ENCODE data around the gene LRRFIP1. TPM values are rescaled to one million over a fixed set of nuclear protein-coding genes. Genes with fewer than 3 reads are reported as not detected.
A peak's percentile ranks its signal among the peaks of the same experiment; 100 is the strongest.

The LRRFIP1 gene
- total RNA-seq, 1 experiment from 2014 or later, result 61.5 TPM

DNA sequence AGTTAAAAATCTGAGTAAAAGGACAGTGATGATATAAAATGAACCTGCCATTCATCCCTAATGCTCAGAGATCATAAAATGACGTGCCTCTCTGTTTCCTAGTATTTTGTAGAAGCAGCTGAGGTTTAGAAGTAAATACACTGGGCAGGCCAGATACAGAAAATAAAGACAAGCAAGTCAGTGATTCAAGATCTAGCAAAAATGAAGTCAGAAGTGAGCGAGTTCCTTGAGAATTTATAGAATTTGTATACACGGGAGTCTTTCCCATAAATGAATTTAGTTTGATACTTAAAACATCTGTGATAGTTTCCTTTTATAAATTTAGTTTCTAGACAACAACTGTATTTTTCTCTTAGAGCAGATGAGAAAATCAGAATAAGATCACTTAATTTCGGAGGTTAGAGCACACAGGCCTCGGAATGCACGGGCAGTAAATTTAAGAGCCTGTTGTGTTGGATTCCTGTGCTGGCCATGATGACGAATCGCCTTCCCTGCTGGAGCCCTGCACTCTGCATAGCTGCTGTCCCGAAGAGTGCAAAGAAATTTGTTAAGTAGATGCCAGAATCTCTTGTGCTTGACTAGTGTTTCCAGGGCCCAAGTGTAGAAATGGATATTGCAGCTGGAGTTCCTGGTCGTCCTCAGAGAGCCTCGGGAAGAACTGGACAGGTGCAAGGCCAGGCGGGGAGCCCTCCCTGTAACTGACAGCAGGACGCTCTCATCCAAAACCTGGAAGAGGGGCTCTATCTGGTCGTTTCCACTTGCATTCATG lies 87.5 kb downstream of the LRRFIP1 start:
- no peaks in the 10 kb centered on the region for H3K27me3 ChIP-seq
- peaks cover 20% of the 10 kb centered on the region for H3K36me3 ChIP-seq
- H3K9me3 ChIP-seq (replicated peaks), result no peaks in the 10 kb centered on the region
- H3K4me1 ChIP-seq, result peaks cover 22% of the 10 kb centered on the region
- peak overlapping the region; percentile 13 for H3K27ac ChIP-seq
- no peak overlapping the region for H3K4me3 ChIP-seq
- peak; percentile 54 to 76 for DNase-seq

GRCh38 chr2:237715459-237715947 lies 88.1 kb downstream of the LRRFIP1 start:
- Histone ChIP-seq H3K4me1 (peaks cover 23% of the 10 kb centered on the region), H3K27ac (peak overlapping the region; percentile 13), H3K27me3 (no peaks in the 10 kb centered on the region), H3K9me3 (replicated peaks) (no peaks in the 10 kb centered on the region), H3K4me3 (no peak overlapping the region), H3K36me3 (peaks cover 23% of the 10 kb centered on the region)
- no peak for DNase-seq

DNA sequence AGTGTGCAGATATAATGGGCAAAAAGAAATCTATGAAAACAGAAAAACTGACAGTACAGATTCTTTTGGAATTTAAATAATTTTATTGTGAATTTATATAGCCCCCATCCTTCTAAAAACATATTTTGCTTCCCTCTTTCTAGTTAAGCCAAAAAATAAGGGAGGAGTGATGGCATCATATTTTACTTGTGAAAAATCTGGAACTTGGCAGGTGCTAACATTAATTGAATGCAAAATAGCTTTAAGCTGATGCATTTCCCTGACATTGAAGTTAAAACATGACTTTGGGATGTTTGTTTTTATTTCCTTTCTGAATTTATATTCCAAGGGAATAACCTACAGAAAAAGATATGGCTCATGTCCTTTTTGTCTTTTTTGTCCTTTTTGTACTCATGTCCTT lies 88.6 kb downstream of the LRRFIP1 start:
- Histone ChIP-seq H3K27ac (no peak overlapping the region), H3K4me3 (no peak overlapping the region), H3K9me3 (replicated peaks) (no peaks in the 10 kb centered on the region), H3K27me3 (no peaks in the 10 kb centered on the region), H3K4me1 (peaks cover 28% of the 10 kb centered on the region), H3K36me3 (peaks cover 27% of the 10 kb centered on the region)
- no peak for DNase-seq

- H3K9me3 ChIP-seq (replicated peaks), result no peaks in the 10 kb centered on the region
- no peaks in the 10 kb centered on the region for H3K27me3 ChIP-seq
- DNase-seq, result no peak
- H3K4me3 ChIP-seq, result no peak overlapping the region
- peaks cover 42% of the 10 kb centered on the region for H3K4me1 ChIP-seq
- no peak overlapping the region for H3K27ac ChIP-seq
- peaks cover 27% of the 10 kb centered on the region for H3K36me3 ChIP-seq
These were observed 90.2 kb downstream of the LRRFIP1 start for GRCh38 chr2:237717366-237718276.

GRCh38 chr2:237718277-237718634 lies 90.9 kb downstream of the LRRFIP1 start:
- Histone ChIP-seq H3K4me1 (peaks cover 49% of the 10 kb centered on the region), H3K4me3 (no peak overlapping the region), H3K27me3 (no peaks in the 10 kb centered on the region), H3K36me3 (peaks cover 27% of the 10 kb centered on the region), H3K27ac (no peak overlapping the region), H3K9me3 (replicated peaks) (no peaks in the 10 kb centered on the region)
- DNase-seq, result no peak

DNA sequence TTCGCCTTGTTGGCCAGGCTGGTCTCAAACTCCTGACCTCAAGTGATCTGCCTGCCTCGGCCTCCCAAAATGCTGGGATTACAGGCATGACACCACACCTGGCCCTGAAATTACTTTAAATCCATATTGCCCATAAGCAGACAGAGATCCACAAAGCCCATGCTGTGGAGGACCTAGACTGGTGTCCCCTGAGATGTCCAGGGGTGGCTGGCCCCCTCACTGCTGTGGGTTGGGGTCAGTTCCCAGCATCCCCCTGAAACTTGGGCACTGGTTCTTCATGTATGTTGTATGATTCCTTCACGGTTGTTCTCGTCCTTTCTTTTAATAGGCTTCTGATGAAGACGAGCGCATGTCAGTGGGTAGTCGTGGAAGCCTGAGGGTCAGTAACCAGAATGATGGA lies 93.1 kb downstream of the LRRFIP1 start:
- Histone ChIP-seq H3K4me3 (no peak overlapping the region), H3K36me3 (peaks cover 27% of the 10 kb centered on the region), H3K27ac (no peak overlapping the region), H3K9me3 (replicated peaks) (no peaks in the 10 kb centered on the region), H3K27me3 (no peaks in the 10 kb centered on the region), H3K4me1 (peaks cover 56% of the 10 kb centered on the region)
- no peak for DNase-seq

DNA sequence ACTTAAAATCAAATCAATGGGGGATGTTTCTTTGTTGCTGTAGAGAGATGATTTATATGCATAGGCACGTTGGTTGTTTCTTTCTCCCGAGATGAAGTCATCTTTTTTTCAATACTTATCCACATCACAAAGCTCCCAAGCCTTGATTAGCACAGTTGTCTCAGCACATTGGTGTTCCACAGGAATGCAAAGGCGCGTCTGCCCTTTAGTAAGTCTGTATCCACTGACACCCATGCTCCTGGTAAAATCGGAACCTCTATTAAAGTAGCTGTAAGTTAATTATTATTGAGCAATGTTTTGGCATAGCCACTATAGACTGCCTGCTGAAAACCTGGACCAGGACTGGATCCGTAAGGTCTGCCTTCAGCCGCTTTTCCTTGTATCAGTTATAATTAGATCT lies 93.6 kb downstream of the LRRFIP1 start:
- H3K27me3 ChIP-seq, result no peaks in the 10 kb centered on the region
- peaks cover 56% of the 10 kb centered on the region for H3K4me1 ChIP-seq
- DNase-seq, result no peak
- H3K36me3 ChIP-seq, result peaks cover 29% of the 10 kb centered on the region
- 0 out of 2 replicates have a peak overlapping the region, but pooled peaks have one; percentile 1 for H3K27ac ChIP-seq
- H3K4me3 ChIP-seq, result no peak overlapping the region
- H3K9me3 ChIP-seq (replicated peaks), result no peaks in the 10 kb centered on the region

DNA sequence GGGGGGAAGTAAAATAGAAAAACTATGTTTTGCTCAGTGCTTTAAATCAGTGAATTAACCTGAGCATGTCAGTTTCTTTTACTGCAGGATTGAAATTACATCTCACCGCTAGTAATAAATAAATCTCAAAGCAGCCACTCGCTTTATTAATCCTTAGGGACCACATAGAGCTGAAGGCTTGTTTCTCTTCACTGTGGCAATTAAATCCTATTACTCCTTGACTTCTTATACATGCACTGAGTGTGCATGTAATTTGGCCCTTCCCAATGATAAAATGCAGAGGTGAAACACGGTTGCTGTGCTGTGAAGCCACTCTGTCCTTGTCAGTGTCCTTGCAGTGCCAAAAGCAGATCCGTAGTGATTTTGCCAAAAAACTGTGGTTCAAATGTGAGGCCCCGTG lies 94.1 kb downstream of the LRRFIP1 start:
- Histone ChIP-seq H3K4me3 (no peak overlapping the region), H3K9me3 (replicated peaks) (no peaks in the 10 kb centered on the region), H3K36me3 (peaks cover 29% of the 10 kb centered on the region), H3K4me1 (peaks cover 58% of the 10 kb centered on the region), H3K27me3 (no peaks in the 10 kb centered on the region), H3K27ac (0 out of 2 replicates have a peak overlapping the region, but pooled peaks have one; percentile 1)
- no peak for DNase-seq

GRCh38 chr2:237722616-237723015 lies 95.2 kb downstream of the LRRFIP1 start:
- Histone ChIP-seq H3K36me3 (peaks cover 29% of the 10 kb centered on the region), H3K27ac (no peak overlapping the region; the same call in 1 of the 2 replicates), H3K9me3 (replicated peaks) (no peaks in the 10 kb centered on the region), H3K4me3 (no peak overlapping the region), H3K27me3 (no peaks in the 10 kb centered on the region), H3K4me1 (peaks cover 69% of the 10 kb centered on the region)
- no peak for DNase-seq

- H3K27ac ChIP-seq, result peak overlapping the region; percentile 78
- peaks cover 29% of the 10 kb centered on the region for H3K36me3 ChIP-seq
- no peaks in the 10 kb centered on the region for H3K9me3 ChIP-seq (replicated peaks)
- H3K27me3 ChIP-seq, result no peaks in the 10 kb centered on the region
- DNase-seq, result no peak
- no peak overlapping the region for H3K4me3 ChIP-seq
- peaks cover 74% of the 10 kb centered on the region for H3K4me1 ChIP-seq
These were observed 95.6 kb downstream of the LRRFIP1 start for GRCh38 chr2:237723023-237723422.

- no peaks in the 10 kb centered on the region for H3K27me3 ChIP-seq
- no peak overlapping the region for H3K4me3 ChIP-seq
- peak; percentile 98 for DNase-seq
- peak overlapping the region; percentile 78 for H3K27ac ChIP-seq
- peaks cover 29% of the 10 kb centered on the region for H3K36me3 ChIP-seq
- peaks cover 76% of the 10 kb centered on the region for H3K4me1 ChIP-seq
- H3K9me3 ChIP-seq (replicated peaks), result no peaks in the 10 kb centered on the region
These were observed 96.2 kb downstream of the LRRFIP1 start for GRCh38 chr2:237723602-237724001.

- Histone ChIP-seq H3K4me1 (peaks cover 76% of the 10 kb centered on the region), H3K9me3 (replicated peaks) (no peaks in the 10 kb centered on the region), H3K4me3 (no peak overlapping the region), H3K36me3 (peaks cover 18% of the 10 kb centered on the region), H3K27me3 (no peaks in the 10 kb centered on the region), H3K27ac (peak overlapping the region; percentile 78)
- peak in 1 of 2 experiments; percentile 40 for DNase-seq
These were observed 97.6 kb downstream of the LRRFIP1 start for GRCh38 chr2:237724811-237725478.

GRCh38 chr2:237725661-237726060 lies 98.3 kb downstream of the LRRFIP1 start:
- H3K36me3 ChIP-seq, result peaks cover 14% of the 10 kb centered on the region
- no peak overlapping the region for H3K4me3 ChIP-seq
- peaks cover 73% of the 10 kb centered on the region for H3K4me1 ChIP-seq
- H3K27ac ChIP-seq, result peak overlapping the region; percentile 78
- no peaks in the 10 kb centered on the region for H3K9me3 ChIP-seq (replicated peaks)
- H3K27me3 ChIP-seq, result no peaks in the 10 kb centered on the region
- no peak for DNase-seq

GRCh38 chr2:237726401-237726830 lies 99.0 kb downstream of the LRRFIP1 start:
- no peaks in the 10 kb centered on the region for H3K9me3 ChIP-seq (replicated peaks)
- H3K36me3 ChIP-seq, result peaks cover 9% of the 10 kb centered on the region
- peak; percentile 89 to 97 for DNase-seq
- no peak overlapping the region for H3K4me3 ChIP-seq
- peaks cover 69% of the 10 kb centered on the region for H3K4me1 ChIP-seq
- no peaks in the 10 kb centered on the region for H3K27me3 ChIP-seq
- H3K27ac ChIP-seq, result peak overlapping the region; percentile 78

All from SJCRH30 (cell line).